ENCODE data around the gene MARS1.

Gene MARS1

GRCh38 chr12:57456737-57457490 lies 31.0 kb upstream of the MARS1 start:
- Histone ChIP-seq H3K4me3 (ENCODE audit: low read length) (no peak overlapping the region), H3K9ac (ENCODE audit: low read length) (no peak overlapping the region), H3K9me3 (ENCODE audit: insufficient read depth, low read length) (no peaks in the 10 kb centered on the region), H4K20me1 (ENCODE audit: insufficient read depth, low read length) (no peaks in the 10 kb centered on the region), H3K4me2 (ENCODE audit: low read length) (no peak overlapping the region), H3K36me3 (replicated peaks; ENCODE audit: low read depth, low read length) (no peaks in the 10 kb centered on the region), H3K27ac (ENCODE audit: low read length) (no peak overlapping the region), H3K4me1 (ENCODE audit: low read length) (peaks cover 46% of the 10 kb centered on the region), H3K79me2 (ENCODE audit: low read length) (no peaks in the 10 kb centered on the region), H3K27me3 (ENCODE audit: low read depth, low read length) (peaks cover 5% of the 10 kb centered on the region), H2AFZ (ENCODE audit: low read depth, low read length) (no peak overlapping the region)
- TF ChIP-seq EZH2phosphoT487 (IDR thresholded peaks at IDR 0.05; ENCODE audit: low read depth) (no peak), CTCF (IDR thresholded peaks at IDR 0.05; ENCODE audit: low read depth, low read length) (no peak)

- no peaks in the 10 kb centered on the region for H3K36me3 ChIP-seq (replicated peaks; ENCODE audit: low read depth, low read length)
- peak overlapping the region; percentile 91 for H3K9ac ChIP-seq (ENCODE audit: low read length)
- H2AFZ ChIP-seq (ENCODE audit: low read depth, low read length), result peak overlapping the region; percentile 70
- peak overlapping the region; percentile 81 for H3K27ac ChIP-seq (ENCODE audit: low read length)
- H3K4me3 ChIP-seq (ENCODE audit: low read length), result peak overlapping the region; percentile 78
- H4K20me1 ChIP-seq (ENCODE audit: insufficient read depth, low read length), result no peaks in the 10 kb centered on the region
- TF ChIP-seq CTCF (IDR thresholded peaks at IDR 0.05; ENCODE audit: low read depth, low read length) (no peak), EZH2phosphoT487 (IDR thresholded peaks at IDR 0.05; ENCODE audit: low read depth) (no peak)
- peaks cover 5% of the 10 kb centered on the region for H3K27me3 ChIP-seq (ENCODE audit: low read depth, low read length)
- no peaks in the 10 kb centered on the region for H3K9me3 ChIP-seq (ENCODE audit: insufficient read depth, low read length)
- H3K4me2 ChIP-seq (ENCODE audit: low read length), result peak overlapping the region; percentile 79
- peaks cover 47% of the 10 kb centered on the region for H3K4me1 ChIP-seq (ENCODE audit: low read length)
- H3K79me2 ChIP-seq (ENCODE audit: low read length), result no peaks in the 10 kb centered on the region
These were observed 29.2 kb upstream of the MARS1 start for GRCh38 chr12:57458665-57459054.

GRCh38 chr12:57459055-57459749 lies 28.7 kb upstream of the MARS1 start:
- TF ChIP-seq CTCF (IDR thresholded peaks at IDR 0.05; ENCODE audit: low read depth, low read length), result peak; percentile 89
- TF ChIP-seq EZH2phosphoT487 (IDR thresholded peaks at IDR 0.05; ENCODE audit: low read depth), result no peak
- H2AFZ ChIP-seq (ENCODE audit: low read depth, low read length), result peak overlapping the region; percentile 73

GRCh38 chr12:57459750-57460467 lies 28.0 kb upstream of the MARS1 start, which contains the start of gene GLI1:
Gene GLI1 (plus strand): TSS chr12:57459785. CDS start chr12:57463692, 3,907 bp downstream.
- H3K9me3 ChIP-seq (ENCODE audit: insufficient read depth, low read length), result no peaks in the 10 kb centered on the region
- H4K20me1 ChIP-seq (ENCODE audit: insufficient read depth, low read length), result no peaks in the 10 kb centered on the region
- H3K79me2 ChIP-seq (ENCODE audit: low read length), result no peaks in the 10 kb centered on the region
- peak within 1 kb of the TSS; percentile 91 for H3K9ac ChIP-seq (ENCODE audit: low read length)
- H3K27ac ChIP-seq (ENCODE audit: low read length), result peak within 1 kb of the TSS; percentile 81
- peak within 1 kb of the TSS; percentile 79 for H3K4me2 ChIP-seq (ENCODE audit: low read length)
- H3K27me3 ChIP-seq (ENCODE audit: low read depth, low read length), result peaks cover 9% of the 10 kb centered on the region
- H3K4me1 ChIP-seq (ENCODE audit: low read length), result peaks cover 46% of the 10 kb centered on the region
- peak within 1 kb of the TSS; percentile 73 for H2AFZ ChIP-seq (ENCODE audit: low read depth, low read length)
- no peaks in the 10 kb centered on the region for H3K36me3 ChIP-seq (replicated peaks; ENCODE audit: low read depth, low read length)
- TF ChIP-seq EZH2phosphoT487 (IDR thresholded peaks at IDR 0.05; ENCODE audit: low read depth), result no peak
- no peak for TF ChIP-seq CTCF (IDR thresholded peaks at IDR 0.05; ENCODE audit: low read depth, low read length)
- H3K4me3 ChIP-seq (ENCODE audit: low read length), result peak within 1 kb of the TSS; percentile 78

More at GRCh38 chr12:57459055-57459749, 28.7 kb upstream of the MARS1 start:
- peaks cover 52% of the 10 kb centered on the region for H3K4me1 ChIP-seq (ENCODE audit: low read length)
- no peaks in the 10 kb centered on the region for H3K79me2 ChIP-seq (ENCODE audit: low read length)
- H3K4me3 ChIP-seq (ENCODE audit: low read length), result peak overlapping the region; percentile 78
- peak overlapping the region; percentile 91 for H3K9ac ChIP-seq (ENCODE audit: low read length)
- no peaks in the 10 kb centered on the region for H4K20me1 ChIP-seq (ENCODE audit: insufficient read depth, low read length)
- H3K36me3 ChIP-seq (replicated peaks; ENCODE audit: low read depth, low read length), result no peaks in the 10 kb centered on the region
- no peaks in the 10 kb centered on the region for H3K9me3 ChIP-seq (ENCODE audit: insufficient read depth, low read length)
- H3K27me3 ChIP-seq (ENCODE audit: low read depth, low read length), result peaks cover 5% of the 10 kb centered on the region
- H3K4me2 ChIP-seq (ENCODE audit: low read length), result peak overlapping the region; percentile 79
- H3K27ac ChIP-seq (ENCODE audit: low read length), result peak overlapping the region; percentile 81

Data from OCI-LY3 (cell line).